ENCODE results near the gene IRF2BP1.

IRF2BP1 gene, protein sequence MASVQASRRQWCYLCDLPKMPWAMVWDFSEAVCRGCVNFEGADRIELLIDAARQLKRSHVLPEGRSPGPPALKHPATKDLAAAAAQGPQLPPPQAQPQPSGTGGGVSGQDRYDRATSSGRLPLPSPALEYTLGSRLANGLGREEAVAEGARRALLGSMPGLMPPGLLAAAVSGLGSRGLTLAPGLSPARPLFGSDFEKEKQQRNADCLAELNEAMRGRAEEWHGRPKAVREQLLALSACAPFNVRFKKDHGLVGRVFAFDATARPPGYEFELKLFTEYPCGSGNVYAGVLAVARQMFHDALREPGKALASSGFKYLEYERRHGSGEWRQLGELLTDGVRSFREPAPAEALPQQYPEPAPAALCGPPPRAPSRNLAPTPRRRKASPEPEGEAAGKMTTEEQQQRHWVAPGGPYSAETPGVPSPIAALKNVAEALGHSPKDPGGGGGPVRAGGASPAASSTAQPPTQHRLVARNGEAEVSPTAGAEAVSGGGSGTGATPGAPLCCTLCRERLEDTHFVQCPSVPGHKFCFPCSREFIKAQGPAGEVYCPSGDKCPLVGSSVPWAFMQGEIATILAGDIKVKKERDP

DNA sequence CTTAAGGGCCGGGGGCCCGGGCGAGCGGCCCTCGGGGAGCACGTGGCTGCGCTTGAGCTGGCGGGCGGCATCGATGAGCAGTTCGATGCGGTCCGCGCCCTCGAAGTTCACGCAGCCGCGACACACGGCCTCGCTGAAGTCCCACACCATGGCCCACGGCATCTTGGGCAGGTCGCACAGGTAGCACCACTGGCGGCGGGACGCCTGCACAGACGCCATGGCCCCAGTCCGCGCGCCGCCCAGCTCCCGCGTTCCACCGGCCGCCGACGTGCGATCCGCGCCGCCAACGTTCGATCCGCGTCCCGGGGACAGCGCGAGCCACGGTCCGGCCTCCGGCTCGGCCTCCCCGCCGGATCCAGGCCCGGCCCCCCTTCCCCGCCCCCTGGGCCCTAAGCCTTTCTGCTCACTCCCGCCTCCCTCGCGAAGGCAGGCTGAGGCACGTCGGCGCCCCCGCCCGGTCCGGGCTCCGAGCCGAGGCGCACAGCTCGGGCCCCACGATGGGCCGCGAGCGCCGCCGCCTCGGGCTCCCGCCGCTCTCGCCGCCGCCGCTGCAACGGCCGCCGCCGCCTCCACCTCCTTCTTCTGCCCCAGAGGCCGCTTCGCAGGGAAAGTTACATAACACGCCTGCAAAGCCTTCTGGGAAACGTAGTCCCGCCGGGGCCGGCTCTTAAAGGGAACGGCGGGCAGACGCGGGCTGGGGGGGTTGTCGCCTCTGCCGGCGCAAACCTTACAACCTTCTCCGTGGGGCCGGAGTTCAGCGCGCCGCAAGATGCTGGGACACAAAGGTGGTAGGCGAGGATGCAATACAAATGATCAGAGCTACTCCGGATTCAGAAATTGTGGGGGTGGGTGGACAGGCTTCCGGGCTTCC is at the start of gene IRF2BP1:
Gene IRF2BP1, minus strand, starts transcription at position 586 of the 871 bp plus-strand sequence. Its CDS starts 367 bp downstream, at position 219.
- DNase-seq (ENCODE audit: low read depth), result peak; percentile 93

DNA sequence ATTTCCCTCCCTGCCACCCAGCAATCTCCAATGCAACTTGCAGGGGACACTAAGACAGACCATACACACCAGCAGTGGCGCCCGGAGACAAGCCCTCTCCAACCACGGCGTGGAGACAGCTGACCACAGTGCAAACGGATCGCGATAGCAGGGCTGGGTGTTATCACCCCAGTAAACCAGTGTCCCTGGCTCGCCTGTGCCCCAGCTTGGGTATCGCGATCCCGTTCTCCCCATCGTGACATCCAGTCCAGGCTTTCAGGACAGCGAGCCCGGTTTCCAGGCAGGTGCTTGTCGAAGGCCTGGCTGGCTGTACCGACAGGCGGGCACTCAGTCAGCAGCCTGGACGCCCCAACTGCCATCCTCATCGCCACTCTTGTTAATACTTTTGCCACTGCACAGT is 49.3 kb upstream of the IRF2BP1 start:
- no peak for DNase-seq (ENCODE audit: low read depth)

DNA sequence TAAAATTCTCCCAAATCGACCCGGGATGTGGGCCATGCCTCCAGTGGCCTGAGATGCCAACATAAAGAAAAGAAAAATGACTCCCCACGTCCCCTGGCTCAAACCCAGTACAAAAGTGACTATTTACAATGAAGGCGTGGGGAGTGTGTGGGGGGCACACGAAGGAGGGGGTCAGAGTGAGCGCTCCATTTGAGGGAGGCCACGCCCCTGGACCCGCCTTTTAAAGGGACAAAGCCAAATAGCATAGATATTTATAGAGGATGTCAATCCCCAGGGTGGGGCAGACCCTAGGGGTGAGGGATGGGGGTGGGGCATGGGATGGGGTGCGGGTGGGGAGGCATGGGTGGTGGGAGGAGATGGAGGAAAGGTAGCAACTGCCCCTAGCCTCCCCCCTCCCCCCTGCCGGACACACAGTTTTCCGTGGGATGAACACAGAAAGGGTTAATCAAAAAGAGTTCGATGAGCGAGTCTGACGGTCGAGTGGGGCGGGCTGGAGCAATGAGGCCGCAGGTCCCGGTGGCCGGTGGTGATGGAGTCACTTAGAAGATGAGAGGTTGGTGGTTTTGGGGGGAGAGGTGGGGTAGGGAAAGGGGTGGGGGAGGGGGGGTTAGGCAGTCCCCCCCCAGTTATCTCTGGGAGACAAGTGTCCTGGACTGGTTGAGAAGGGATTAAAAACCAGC is 48.8 kb upstream of the IRF2BP1 start:
- DNase-seq (ENCODE audit: low read depth), result no peak

DNA sequence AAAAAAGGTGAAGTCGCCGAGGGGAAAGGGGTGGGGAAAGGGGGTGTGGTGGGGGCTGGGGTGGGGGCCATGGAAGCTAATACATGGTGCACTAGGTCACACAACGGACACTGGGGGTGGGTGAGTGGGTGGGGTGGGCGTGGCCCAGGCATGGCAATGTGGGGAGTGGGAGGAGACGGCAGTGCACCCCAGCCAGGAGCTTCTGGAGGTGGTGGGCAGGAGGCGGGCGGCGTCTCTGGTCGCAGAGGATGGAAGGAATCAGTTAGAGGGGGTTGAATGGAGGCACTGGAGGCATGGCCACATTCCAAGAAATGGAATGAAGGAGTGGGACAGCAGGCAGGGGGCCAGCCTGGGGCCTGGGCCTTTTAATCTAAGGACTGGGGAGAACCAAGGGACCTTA is 47.8 kb upstream of the IRF2BP1 start:
- no peak for DNase-seq (ENCODE audit: low read depth)

DNA sequence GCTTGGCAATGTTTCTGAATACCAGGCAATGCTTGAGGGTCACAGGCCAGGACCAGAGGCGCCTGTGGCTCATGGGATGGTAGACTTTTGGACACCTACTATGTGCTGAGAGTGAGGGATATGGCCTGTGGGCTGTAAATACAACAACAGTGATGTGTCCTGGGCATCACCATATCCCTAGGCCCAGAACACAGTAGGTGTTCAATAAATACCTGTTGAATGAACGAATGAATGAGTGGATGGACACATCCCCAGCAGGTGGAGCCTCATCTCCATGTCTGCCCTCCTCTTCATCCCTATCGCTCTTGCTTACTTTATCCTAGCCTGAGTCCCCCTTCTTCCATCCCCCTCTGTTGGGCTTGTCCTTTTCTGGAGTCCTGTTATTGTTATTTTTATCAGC is 45.1 kb upstream of the IRF2BP1 start:
- DNase-seq (ENCODE audit: low read depth), result no peak

DNA sequence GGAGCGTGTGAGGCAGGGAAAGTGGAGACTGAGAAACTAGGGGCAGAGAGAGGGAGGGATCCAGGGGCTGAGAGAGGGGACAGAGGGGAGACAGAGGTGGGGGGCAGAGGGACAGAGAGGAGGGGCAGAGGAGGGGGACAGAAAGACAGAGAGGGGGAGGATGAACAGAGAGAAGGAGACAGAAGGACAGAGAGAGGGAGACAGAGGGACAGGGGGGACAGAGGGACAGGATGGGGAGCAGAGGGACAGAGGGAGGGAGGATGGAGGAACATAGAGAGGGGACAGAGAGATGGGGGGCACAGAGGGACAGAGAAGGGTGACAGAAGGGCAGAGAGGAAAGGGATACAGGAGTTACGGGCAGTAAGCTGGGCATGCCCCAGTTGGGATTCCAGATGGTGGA is 43.3 kb upstream of the IRF2BP1 start:
- no peak for DNase-seq (ENCODE audit: low read depth)

DNA sequence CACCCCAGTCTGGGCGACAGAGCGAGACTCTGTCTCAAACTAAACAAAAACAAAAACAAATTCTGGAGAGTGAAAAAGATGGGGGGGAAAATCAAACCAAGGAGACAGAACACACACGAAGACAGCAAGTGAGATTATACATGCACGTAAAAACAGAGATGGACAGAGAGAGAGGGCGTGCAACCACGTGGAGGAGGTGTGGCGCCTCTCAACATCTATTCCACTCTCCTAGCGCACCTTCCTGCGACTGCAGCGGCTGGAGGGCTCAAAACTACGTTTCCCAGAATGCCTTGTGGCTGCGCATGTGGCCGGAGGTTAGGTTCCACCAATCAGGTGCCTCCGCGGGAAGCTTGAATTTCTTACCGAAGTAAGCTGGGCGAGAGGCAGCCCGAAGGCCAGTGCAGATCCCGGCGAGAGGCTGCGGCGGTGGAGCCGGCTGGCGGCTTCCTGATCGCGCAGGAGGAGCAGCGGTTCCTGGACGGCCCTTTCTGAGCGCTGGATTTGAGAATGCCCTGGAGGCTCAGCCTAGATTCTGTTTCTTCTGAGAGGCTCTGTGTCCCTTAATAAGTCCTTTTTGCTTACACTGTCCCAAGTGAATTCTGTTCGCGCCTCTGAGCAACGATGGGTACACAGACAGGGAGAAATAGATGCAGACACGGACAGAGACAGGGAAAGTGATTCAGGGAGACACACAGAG is 41.8 kb upstream of the IRF2BP1 start:
- DNase-seq (ENCODE audit: low read depth), result peak; percentile 89

DNA sequence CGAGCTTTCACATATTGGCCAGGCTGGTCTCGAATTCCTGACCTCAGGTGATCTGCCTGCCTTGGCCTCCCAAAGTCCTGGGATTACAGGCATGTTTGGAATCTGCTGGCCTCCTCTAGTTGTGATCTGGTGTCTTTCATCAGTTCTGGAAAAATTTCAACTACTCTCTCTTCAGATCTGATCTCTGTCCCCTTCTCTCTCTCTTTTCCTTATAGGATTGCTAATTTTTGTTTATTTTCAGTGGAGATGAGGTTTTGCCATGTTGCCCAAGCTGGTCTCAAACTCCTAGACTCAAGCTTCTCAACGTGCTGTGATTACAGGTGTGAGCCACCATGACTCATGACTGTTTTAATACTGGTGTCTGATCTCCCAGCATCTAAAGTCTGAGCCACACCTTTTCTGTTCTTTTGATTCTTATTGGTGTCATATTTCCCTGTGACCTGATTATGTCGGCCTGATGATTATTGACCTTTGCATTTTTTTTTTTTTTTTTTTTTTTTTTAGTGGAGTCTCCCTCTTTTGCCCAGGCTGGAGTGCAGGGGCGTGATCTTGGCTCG is 39.0 kb upstream of the IRF2BP1 start:
- DNase-seq (ENCODE audit: low read depth), result no peak

DNA sequence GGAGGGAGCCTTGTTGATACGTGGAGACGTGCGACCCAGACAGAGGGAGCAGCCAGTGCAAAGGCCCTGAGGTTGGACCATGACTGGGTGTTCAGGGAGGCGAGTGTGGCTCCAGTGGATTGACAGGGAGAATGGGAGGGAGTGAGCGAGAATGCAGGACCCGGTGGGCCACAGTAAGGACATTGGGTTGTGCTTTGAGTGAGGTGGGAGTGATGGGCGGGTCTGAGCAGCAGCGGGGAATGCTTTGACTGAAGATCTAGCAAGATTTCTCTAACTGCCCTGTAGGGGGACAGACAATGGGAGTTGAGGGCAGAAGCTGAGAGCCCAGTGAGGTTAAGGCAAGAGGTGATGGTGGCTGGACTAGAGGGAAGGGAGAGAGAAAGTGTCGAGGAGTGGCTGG is 36.3 kb upstream of the IRF2BP1 start:
- peak; percentile 7 for DNase-seq (ENCODE audit: low read depth)

DNA sequence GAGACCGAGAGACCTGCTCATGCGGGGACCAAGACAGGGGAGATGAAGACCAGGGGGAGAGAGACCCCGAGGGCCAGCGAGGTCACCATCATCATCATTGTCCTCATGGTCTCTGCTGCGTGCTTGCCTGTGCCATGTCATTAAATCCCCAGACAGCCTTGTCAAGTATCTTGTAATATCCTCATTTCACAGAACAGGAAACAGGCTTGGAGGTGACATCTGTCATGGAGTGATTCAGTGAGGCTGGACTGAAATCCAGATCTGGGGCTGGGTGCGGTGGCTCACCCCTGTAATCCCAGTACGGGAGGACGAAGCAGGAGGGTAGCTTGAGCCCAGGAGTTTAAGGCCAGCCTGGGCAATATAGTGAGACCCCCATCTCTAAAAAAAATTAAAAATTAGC is 34.5 kb upstream of the IRF2BP1 start:
- DNase-seq (ENCODE audit: low read depth), result no peak

DNA sequence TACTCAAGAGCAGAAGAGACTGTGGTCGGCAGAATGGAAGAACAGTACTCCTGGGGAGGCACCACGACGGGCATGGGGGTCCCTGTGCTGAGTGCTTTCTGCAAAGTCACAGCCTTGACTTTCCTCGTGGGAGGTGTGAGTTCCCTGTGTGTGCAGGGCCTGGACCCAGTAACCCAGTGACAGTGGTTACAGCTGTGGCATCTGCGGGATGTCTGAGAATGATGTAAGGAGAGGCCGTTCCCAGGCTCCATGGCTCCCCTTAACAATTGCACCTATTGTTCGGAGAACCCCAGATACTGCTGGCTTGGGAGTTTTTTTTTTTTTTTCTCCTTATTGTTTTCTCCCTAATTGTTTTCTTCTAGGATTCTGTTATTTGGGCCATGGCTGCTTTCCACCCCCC is 33.7 kb upstream of the IRF2BP1 start:
- DNase-seq (ENCODE audit: low read depth), result no peak

DNA sequence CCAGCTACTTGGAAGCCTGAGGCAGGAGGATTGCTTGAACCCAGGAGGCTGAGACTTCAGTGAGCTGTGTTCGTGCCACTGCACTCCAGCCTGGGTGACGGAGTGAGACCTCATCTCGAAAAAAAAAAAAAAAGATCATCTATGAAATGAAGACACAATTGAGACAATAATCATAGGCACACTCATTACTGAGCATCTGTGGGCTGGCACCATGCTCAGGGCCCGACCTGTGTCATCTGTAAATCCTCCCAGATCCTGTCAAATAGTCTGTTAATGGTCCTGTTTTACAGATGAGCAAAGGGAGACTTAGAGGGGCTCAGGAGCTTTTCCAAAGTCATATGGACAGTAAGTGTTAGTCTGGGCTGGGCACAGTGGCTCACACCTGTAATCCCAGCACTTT is 32.8 kb upstream of the IRF2BP1 start:
- DNase-seq (ENCODE audit: low read depth), result no peak

DNA sequence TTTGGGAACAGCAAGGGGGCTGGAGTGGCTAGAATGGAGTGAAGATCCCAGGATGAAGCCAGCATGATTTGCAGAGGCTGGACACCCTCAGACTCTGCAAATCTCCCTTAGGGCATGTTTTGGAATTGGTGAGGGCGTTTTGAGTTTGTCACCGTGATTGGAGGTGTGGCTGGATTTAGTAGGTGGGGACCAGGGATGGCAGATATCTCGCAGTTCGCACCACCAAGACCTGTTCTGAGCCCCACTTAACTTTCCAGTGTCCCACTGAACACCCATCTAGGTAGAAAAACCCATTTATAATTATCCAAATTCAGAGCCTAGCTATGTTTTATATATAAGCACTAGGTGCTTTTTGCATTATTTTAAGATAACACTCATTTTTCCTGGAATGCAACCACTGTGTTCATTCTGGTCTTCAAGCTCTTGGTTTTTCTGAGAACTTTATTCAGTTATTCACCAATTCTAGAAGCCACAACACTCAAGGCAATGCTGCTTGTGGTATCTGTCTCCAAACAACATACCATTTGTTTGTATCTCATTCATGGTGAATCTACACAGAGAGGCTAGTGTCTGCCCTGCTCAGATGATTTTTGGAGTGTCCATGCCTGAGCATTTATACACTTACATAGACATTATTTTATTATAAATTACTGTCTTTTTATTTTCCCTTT is 31.6 kb upstream of the IRF2BP1 start:
- no peak for DNase-seq (ENCODE audit: low read depth)

DNA sequence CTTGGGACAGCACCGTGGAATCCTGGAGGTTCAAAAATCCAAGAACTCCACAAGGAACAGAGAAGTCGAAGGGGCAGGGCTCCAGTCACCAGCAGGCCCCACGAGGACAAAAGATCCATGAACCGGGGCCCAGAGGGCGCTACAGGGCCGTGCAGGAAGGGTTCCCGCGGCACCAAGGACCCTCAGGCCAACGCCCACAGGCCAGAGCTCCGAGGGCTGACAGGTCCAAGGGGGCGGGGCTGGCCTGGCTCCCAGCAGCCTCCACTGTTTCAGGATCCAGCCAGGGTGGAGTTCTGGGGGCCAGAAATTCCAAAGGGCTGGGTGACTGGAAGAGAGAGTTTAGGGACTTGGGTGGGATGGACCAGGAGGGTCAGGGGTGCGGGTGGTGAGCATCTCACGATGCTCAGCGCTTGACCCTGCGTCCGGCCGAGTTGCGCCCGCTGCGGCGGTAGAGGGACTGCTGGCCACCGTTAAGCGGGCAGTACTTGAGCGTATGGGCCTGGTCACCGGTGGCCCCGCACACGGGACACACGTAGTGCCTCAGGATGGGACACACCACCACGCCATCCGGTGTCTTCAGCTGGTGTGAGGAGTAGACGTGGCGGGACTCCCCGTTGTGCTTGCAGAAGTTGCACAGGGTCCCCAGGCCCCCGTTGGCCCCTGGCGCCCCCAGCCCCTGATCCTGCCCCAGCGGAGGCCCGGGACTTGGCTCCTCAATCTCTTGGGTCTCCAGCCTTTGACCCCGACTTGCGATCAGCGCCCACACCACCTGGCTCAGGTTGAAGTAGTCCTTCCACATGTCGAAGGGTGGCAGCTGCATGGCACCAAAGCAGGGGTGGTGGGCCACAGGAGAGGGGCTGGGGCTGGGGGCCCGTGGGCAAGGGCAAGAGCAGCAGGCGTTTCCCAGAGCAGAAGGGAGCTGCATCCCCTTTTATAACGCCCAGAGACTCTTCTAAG is 28.2 kb upstream of the IRF2BP1 start, which contains the start of gene NANOS2:
Gene NANOS2, minus strand, starts transcription at position 905 of the 957 bp plus-strand sequence. Its CDS starts 85 bp downstream, at position 820.
- peak; percentile 7 for DNase-seq (ENCODE audit: low read depth)

DNA sequence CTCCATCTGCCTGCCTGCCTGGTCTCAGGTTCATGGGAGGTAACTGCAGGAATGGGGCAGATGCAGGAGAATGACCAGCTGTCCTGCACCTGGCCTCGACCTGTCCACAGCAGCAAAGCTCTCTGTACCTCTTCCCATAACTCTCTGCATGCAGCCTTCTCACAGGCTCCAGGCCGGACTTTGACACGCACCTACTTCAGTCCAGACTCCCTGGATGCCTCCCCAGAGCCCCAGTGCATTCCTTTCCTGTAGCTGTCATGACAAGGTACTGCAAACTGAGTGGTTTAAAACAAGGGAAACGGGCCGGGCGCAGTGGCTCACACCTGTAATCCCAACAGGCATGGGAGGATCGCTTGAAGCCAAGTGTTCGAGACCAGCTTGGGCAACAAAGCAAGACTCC is 25.4 kb upstream of the IRF2BP1 start:
- DNase-seq (ENCODE audit: low read depth), result no peak

DNA sequence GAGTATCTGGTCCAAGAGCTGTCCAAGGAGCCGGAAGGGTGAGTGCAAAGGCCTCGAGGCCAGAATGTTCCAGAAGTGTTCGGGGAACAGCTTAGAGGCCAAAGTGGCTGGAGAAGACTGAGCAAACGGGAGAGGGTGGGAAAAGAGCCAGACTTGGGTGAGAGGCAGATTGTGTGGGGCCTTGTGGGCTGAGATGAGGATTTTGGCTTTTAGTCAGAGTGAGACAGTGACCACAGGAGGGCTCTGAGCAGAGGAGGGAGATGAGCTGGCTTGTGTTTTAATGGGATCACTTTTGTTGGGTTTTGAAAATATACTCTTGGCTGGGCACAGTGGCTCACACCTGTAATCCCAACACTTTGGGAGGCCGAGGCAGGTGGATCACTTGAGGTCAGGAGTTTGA is 23.0 kb upstream of the IRF2BP1 start:
- peak; percentile 33 for DNase-seq (ENCODE audit: low read depth)

DNA sequence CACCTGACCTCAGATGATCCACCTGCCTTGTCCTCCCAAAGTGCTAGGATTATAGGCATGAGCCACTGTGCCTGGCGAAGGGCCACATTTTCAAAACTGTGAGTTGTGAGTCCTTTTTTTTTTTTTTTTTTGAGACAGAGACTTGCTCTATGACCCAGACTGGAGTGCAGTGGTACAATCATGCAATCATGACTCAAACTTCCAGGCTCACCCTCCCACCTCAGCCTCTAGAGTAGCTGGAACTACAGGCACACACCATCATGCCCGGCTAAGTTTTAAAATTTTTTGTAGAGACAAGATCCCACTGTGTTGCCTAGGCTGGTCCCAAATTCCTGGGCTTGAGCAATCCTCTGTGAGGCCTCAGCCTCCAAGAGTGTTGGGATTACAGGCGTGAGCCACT is 20.3 kb upstream of the IRF2BP1 start:
- DNase-seq (ENCODE audit: low read depth), result peak; percentile 46

DNA sequence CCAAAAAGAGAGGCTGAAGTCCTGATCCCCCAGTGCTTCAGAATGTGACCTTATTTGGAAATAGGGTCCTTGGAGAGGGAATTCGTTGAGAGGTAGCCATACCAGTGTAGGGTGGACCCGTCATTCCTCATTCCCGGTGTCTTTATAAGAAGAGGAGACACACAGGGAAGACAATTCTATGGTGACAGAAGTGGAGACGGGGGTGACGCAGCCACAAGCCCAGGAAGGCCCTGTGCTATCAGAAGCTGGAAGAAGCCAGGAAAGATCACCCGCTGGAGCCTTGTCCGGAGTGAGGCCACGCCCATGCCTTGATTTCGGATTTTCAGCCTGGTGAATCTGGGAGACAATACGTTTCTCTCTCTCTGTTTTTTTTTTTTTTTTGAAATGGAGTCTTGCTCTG is 19.1 kb upstream of the IRF2BP1 start:
- DNase-seq (ENCODE audit: low read depth), result no peak
